Measurements from ENCODE around the gene SEZ6. TPM values are rescaled to one million over a fixed set of nuclear protein-coding genes. Genes with fewer than 3 reads are reported as not detected.

SEZ6 gene
- total RNA-seq, 1 donor from 2014 or later: 6.7 TPM

GRCh38 chr17:29045026-29045425 is 39.2 kb upstream of the SEZ6 start:
- no peak overlapping the region for H3K4me3 Mint-ChIP-seq (ENCODE audit: unreplicated experiment)
- DNase-seq: no peak
- H3K27me3 Mint-ChIP-seq (ENCODE audit: unreplicated experiment): peaks cover 5% of the 10 kb centered on the region
- no peak for TF ChIP-seq CTCF (IDR thresholded peaks at IDR 0.05; ENCODE audit: partially characterized antibody, unreplicated experiment)
- no peaks in the 10 kb centered on the region for H3K36me3 Mint-ChIP-seq (ENCODE audit: unreplicated experiment)
- H3K27ac Mint-ChIP-seq (ENCODE audit: unreplicated experiment): no peak overlapping the region
- peaks cover 14% of the 10 kb centered on the region for H3K9me3 Mint-ChIP-seq (ENCODE audit: unreplicated experiment)
- peaks cover 39% of the 10 kb centered on the region for H3K4me1 Mint-ChIP-seq (ENCODE audit: low read depth, unreplicated experiment)

- DNase-seq: no peak
- H3K9me3 Mint-ChIP-seq (ENCODE audit: unreplicated experiment): peaks cover 14% of the 10 kb centered on the region
- H3K27ac Mint-ChIP-seq (ENCODE audit: unreplicated experiment): no peak overlapping the region
- H3K36me3 Mint-ChIP-seq (ENCODE audit: unreplicated experiment): no peaks in the 10 kb centered on the region
- no peak overlapping the region for H3K4me3 Mint-ChIP-seq (ENCODE audit: unreplicated experiment)
- peaks cover 3% of the 10 kb centered on the region for H3K27me3 Mint-ChIP-seq (ENCODE audit: unreplicated experiment)
- peaks cover 27% of the 10 kb centered on the region for H3K4me1 Mint-ChIP-seq (ENCODE audit: low read depth, unreplicated experiment)
- no peak for TF ChIP-seq CTCF (IDR thresholded peaks at IDR 0.05; ENCODE audit: partially characterized antibody, unreplicated experiment)
Observed at GRCh38 chr17:29043539-29044145, 37.8 kb upstream of the SEZ6 start.

GRCh38 chr17:29042679-29043538 is 37.1 kb upstream of the SEZ6 start, which contains the start of gene PIPOX:
PIPOX (plus strand) TSS chr17:29043141; CDS start chr17:29043226, 85 bp downstream.
- no peaks in the 10 kb centered on the region for H3K27me3 Mint-ChIP-seq (ENCODE audit: unreplicated experiment)
- H3K9me3 Mint-ChIP-seq (ENCODE audit: unreplicated experiment): peaks cover 11% of the 10 kb centered on the region
- H3K4me1 Mint-ChIP-seq (ENCODE audit: low read depth, unreplicated experiment): peaks cover 21% of the 10 kb centered on the region
- no peak for TF ChIP-seq CTCF (IDR thresholded peaks at IDR 0.05; ENCODE audit: partially characterized antibody, unreplicated experiment)
- DNase-seq: no peak
- no peaks in the 10 kb centered on the region for H3K36me3 Mint-ChIP-seq (ENCODE audit: unreplicated experiment)
- no peak within 1 kb of the TSS for H3K27ac Mint-ChIP-seq (ENCODE audit: unreplicated experiment)
- no peak within 1 kb of the TSS for H3K4me3 Mint-ChIP-seq (ENCODE audit: unreplicated experiment)

DNA sequence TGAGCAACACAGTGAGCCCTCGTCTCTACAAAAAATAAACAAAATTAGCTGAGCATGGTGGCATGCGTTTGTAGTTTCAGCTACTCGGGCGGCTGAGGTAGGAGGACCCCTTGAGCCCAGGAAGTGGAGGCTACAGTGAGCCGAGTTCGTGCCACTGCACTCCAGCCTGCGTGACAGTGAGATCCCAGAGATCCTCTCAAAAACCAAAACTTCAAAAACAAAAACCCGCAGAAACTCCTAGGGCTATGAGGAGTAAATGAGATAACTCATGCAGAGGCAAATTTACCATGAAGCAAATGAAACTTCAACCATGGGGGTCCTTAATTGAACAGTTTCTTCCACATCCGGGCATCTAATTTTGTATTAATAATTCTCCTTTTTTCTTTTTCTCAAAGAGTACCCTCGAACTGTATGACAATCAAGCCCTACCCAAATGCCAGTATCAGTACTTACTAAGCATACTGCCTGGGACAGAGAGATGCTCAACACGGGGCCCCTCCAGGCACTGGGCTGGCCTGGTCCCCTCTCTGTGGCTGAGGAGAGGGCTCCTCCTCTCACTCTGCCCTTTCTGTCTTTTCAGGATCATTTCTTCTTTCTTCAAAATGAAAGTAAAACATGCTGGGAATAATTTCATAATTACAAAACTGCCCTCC is 36.3 kb upstream of the SEZ6 start:
- no peak overlapping the region for H3K27ac Mint-ChIP-seq (ENCODE audit: unreplicated experiment)
- no peak for DNase-seq
- no peaks in the 10 kb centered on the region for H3K36me3 Mint-ChIP-seq (ENCODE audit: unreplicated experiment)
- H3K4me1 Mint-ChIP-seq (ENCODE audit: low read depth, unreplicated experiment): peaks cover 19% of the 10 kb centered on the region
- H3K4me3 Mint-ChIP-seq (ENCODE audit: unreplicated experiment): no peak overlapping the region
- TF ChIP-seq CTCF (IDR thresholded peaks at IDR 0.05; ENCODE audit: partially characterized antibody, unreplicated experiment): no peak
- H3K9me3 Mint-ChIP-seq (ENCODE audit: unreplicated experiment): peaks cover 11% of the 10 kb centered on the region
- no peaks in the 10 kb centered on the region for H3K27me3 Mint-ChIP-seq (ENCODE audit: unreplicated experiment)
